Vagina (tissue), 2 donors: ENCODE data around the gene ARHGAP23.

Experiments
- POLR2A ChIP-seq, 2 donors: fragments of 450-650 bp; IDR thresholded peaks; one replicate each; pipeline ENCODE4 v1.6.1; 2017; ENCODE audit warnings: antibody characterized with exemption in 2 of 2, mild to moderate bottlenecking in 2 of 2, moderate library complexity in 2 of 2
- TF ChIP-seq, protein P1 (sequence below), 3 experiments: fragments of 450-650 bp in 2 of 3; fragments of 200-600 bp in 1 of 3; sonication (generic) in 1 of 3; IDR thresholded peaks; one replicate each; pipeline ENCODE4 v1.5.1; 2017 to 2019; ENCODE audit warnings: antibody characterized with exemption in 3 of 3, mild to moderate bottlenecking in 2 of 3, moderate library complexity in 2 of 3

DNA sequence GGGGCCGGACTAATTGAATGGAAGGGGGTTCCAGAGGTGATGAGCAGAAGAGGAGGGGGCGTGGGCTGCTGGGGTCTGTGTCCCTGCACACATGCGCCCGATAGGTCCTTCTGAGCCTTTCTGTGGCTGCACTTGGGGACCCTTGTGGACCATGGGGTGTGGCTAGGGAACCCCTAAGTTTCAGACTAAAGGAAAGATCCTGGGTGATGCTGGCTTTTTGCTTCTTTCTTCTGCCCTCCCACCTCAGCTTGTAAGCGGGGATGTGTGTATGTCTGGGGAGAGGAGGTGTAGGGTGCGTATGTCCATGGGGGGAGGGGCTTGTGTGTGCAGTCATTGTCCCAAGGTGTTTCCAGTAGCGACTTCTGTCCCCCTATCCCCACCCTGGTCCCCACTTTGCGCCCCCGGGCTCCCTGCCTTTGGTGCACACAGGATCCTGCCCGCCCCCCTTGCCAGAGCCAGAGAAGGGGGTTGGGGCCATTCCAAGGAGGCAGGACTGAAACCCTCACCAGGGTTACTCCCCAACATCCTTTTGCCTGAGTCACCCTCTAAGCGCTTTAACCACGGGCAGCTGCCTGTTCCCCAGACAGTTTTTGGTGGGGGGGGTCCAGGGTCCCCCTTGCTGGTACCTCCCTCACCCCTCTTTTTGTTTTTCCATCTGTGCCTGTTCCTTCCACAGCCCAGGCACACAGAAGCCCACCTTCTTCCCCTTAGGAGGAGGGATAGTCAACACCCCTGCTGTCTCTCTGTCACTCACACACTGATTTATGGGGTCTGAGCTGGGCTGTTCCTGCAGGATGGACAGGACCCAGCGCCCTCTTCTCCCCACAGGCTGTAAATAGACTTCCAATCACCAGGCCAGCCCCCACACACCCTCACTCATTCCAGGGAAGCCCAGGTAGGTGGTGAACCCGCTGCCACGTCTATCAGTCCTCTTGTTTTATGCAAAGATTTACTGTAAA, 83.2 kb downstream of the ARHGAP23 start:
- TF ChIP-seq, protein P1, sequence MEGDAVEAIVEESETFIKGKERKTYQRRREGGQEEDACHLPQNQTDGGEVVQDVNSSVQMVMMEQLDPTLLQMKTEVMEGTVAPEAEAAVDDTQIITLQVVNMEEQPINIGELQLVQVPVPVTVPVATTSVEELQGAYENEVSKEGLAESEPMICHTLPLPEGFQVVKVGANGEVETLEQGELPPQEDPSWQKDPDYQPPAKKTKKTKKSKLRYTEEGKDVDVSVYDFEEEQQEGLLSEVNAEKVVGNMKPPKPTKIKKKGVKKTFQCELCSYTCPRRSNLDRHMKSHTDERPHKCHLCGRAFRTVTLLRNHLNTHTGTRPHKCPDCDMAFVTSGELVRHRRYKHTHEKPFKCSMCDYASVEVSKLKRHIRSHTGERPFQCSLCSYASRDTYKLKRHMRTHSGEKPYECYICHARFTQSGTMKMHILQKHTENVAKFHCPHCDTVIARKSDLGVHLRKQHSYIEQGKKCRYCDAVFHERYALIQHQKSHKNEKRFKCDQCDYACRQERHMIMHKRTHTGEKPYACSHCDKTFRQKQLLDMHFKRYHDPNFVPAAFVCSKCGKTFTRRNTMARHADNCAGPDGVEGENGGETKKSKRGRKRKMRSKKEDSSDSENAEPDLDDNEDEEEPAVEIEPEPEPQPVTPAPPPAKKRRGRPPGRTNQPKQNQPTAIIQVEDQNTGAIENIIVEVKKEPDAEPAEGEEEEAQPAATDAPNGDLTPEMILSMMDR (IDR thresholded peaks at IDR 0.05): no peak
- TF ChIP-seq POLR2A (IDR thresholded peaks at IDR 0.05): no peak
